ENCODE results near the gene FOXE3.
"Not testable (repeated sequence)": the region's sequence is repeated elsewhere in the genome, so short reads cannot be mapped to it uniquely, and the experiment has no call there.

FOXE3 gene

DNA sequence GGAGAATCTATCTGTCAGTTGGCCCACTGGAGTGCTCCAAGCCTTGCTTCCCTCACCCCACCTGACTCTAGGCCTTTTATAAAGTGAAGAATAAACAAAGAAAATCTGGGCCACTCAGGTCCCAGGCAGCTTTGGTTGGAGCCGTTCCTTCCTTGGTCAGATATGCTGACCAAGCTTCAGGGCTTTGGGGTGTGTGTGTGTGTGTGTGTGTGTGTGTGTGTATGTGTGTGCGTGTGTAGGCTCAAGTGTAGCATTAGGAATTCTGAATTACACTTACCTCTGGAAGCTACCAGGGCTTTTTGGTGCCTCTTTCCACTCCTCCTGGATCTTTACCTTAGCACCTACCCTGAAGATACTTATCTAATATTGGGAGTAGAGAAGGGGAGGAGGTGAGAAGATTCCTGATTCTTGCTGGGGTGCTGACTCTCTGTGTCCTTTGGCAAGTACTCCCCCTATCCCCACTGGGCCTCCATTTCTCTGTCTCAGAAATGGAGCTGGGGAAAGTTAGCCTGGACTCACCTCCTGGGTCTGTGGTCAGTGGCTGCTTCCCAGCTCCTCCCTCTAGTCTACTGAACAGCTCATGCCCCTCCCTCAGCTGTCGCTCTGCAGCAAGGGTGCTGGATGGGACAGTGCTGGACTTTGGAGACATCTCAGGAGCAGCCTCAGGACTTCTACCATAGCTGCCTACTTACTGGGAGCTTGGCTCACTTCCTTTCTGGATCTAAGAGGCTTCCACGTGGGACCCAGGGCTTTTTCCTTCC is 32.6 kb downstream of the FOXE3 start:
- Mint-ChIP-seq H3K4me1 (peaks cover 12% of the 10 kb centered on the region), H3K27ac (no peak overlapping the region), H3K4me3 (no peak overlapping the region), H3K36me3 (no peaks in the 10 kb centered on the region), H3K9me3 (no peaks in the 10 kb centered on the region), H3K27me3 (peaks cover 64% of the 10 kb centered on the region)

GRCh38 chr1:47449822-47450552 is 33.9 kb downstream of the FOXE3 start:
- Mint-ChIP-seq H3K27me3 (peaks cover 63% of the 10 kb centered on the region), H3K36me3 (no peaks in the 10 kb centered on the region), H3K9me3 (no peaks in the 10 kb centered on the region), H3K4me1 (peaks cover 4% of the 10 kb centered on the region), H3K4me3 (no peak overlapping the region), H3K27ac (no peak overlapping the region)

DNA sequence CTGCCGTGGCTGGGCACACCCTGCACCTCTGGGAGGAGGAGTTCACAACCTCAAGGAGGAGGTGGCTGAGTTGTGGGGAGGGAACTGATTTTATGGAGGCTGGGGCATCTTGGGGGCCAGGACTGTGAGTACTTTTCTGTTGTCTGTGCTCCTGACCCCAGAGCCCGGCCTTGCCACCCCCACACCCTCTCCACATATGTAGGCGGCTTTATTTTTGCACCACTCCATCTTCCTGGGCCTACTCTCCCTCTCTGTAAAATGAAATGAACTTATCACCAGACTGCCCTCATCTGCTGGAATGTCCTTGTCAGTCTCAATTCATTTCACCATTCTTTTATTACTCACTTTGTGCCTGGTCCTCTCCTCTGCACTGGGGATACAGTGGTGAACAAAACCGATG is 34.5 kb downstream of the FOXE3 start:
- Mint-ChIP-seq H3K27ac (no peak overlapping the region), H3K4me1 (no peaks in the 10 kb centered on the region), H3K27me3 (peaks cover 63% of the 10 kb centered on the region), H3K4me3 (no peak overlapping the region), H3K9me3 (no peaks in the 10 kb centered on the region), H3K36me3 (no peaks in the 10 kb centered on the region)

DNA sequence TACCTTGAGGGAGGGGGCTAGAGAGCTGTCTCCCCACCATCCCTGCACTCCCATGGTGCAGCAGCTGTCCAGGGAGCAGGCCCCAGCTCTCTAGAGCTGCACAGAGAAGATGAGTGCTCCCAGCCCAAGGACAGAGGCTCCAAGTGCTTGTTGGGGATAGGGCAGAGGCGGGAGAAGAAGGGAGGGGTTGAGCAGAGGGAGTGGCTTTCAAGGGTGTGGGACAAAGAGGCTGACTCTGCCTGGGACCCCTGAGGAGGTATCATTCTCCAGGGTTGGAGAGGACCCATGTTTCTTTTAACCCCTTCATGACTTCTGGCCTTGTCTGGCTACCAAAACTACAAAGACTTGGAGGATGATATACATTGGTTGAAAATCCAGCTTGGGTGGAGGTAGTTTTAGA is 36.3 kb downstream of the FOXE3 start:
- Mint-ChIP-seq H3K9me3 (no peaks in the 10 kb centered on the region), H3K27ac (no peak overlapping the region), H3K36me3 (no peaks in the 10 kb centered on the region), H3K27me3 (peaks cover 51% of the 10 kb centered on the region), H3K4me3 (no peak overlapping the region), H3K4me1 (no peaks in the 10 kb centered on the region)

- H3K27ac Mint-ChIP-seq, H3K9me3 Mint-ChIP-seq, H3K36me3 Mint-ChIP-seq, H3K4me1 Mint-ChIP-seq, H3K4me3 Mint-ChIP-seq: not testable (repeated sequence)
- peaks cover 46% of the 10 kb centered on the region for H3K27me3 Mint-ChIP-seq
These were observed 37.8 kb downstream of the FOXE3 start for GRCh38 chr1:47453910-47454309.

DNA sequence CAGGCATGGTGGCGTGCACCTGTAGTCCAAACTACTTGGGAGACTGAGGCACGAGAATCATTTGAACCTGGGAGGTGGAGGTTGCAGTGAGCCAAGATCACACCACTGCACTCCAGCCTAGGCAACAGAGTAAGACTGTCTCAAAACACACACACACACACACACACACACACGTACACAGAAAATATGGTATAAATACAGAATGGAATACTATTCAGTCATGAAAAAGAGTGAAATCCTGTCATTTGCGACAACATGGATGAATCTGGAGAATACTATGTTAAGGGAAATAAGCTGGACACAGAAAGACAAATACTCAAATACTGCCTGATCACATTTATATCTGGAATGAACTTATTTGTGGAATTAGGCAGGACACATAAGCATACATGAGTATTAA is 40.2 kb downstream of the FOXE3 start:
- Mint-ChIP-seq H3K27ac (no peak overlapping the region), H3K4me1 (no peaks in the 10 kb centered on the region), H3K36me3 (no peaks in the 10 kb centered on the region), H3K9me3 (no peaks in the 10 kb centered on the region), H3K4me3 (no peak overlapping the region), H3K27me3 (peaks cover 47% of the 10 kb centered on the region)

- peaks cover 52% of the 10 kb centered on the region for H3K27me3 Mint-ChIP-seq
- not testable (repeated sequence) for H3K4me1 Mint-ChIP-seq, H3K27ac Mint-ChIP-seq, H3K4me3 Mint-ChIP-seq, H3K36me3 Mint-ChIP-seq, H3K9me3 Mint-ChIP-seq
These were observed 41.5 kb downstream of the FOXE3 start for GRCh38 chr1:47457547-47457946.

DNA sequence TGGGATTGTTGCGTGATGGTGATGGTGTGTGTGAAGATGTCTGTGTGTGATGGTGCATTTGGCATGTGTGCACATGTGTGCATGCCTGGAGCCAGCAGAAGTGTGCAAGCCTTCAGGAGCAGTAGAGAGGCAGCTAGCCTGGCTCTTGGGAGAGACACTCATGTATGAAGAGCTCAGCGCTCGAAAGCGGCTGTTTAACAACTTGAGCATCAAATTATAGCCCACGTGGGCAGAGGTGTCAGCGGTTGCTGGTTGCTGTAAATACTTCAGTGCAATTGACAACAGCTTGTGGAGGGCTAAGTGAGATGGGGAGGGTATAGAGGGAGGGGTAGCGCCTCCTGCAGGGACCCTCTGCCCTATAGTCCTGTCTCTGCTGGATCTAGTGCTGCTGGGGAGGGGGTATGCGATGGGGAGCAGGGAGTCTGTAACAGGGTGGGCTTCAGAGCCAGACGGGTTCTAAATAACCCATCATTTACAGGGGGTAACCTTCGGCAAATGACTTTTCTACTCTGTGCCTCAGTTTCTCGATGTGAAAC is 43.2 kb downstream of the FOXE3 start:
- Mint-ChIP-seq H3K4me1 (no peaks in the 10 kb centered on the region), H3K36me3 (no peaks in the 10 kb centered on the region), H3K9me3 (no peaks in the 10 kb centered on the region), H3K4me3 (no peak overlapping the region), H3K27me3 (peaks cover 55% of the 10 kb centered on the region), H3K27ac (no peak overlapping the region)

DNA sequence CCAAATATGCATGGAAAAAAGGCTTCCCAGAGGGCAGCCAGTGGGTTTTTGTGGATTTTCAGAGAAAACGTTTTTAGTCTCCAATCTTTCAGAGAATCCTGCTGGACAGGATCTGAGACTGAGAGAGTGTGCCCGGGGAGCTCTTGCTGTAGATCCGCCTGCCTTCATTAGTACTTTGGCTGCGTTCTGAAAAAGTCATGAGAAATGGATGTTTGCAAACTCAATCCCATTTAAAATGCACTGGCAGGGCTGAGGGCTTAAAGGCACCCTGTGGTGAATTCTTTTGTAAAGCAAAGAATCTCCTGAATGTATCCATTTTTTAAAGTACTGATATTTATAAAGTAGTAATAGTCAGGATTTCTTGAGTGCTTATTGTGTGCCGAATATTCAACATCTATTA is 44.0 kb downstream of the FOXE3 start:
- Mint-ChIP-seq H3K4me3 (no peak overlapping the region), H3K9me3 (no peaks in the 10 kb centered on the region), H3K4me1 (no peaks in the 10 kb centered on the region), H3K27ac (no peak overlapping the region), H3K27me3 (peaks cover 53% of the 10 kb centered on the region), H3K36me3 (no peaks in the 10 kb centered on the region)

- H3K36me3 Mint-ChIP-seq, result no peaks in the 10 kb centered on the region
- H3K27me3 Mint-ChIP-seq, result peaks cover 50% of the 10 kb centered on the region
- no peaks in the 10 kb centered on the region for H3K9me3 Mint-ChIP-seq
- no peaks in the 10 kb centered on the region for H3K4me1 Mint-ChIP-seq
- H3K4me3 Mint-ChIP-seq, result no peak overlapping the region
- no peak overlapping the region for H3K27ac Mint-ChIP-seq
These were observed 44.4 kb downstream of the FOXE3 start for GRCh38 chr1:47460456-47460855.

GRCh38 chr1:47465605-47466004 is 49.5 kb downstream of the FOXE3 start:
- H3K4me1 Mint-ChIP-seq, result no peaks in the 10 kb centered on the region
- H3K9me3 Mint-ChIP-seq, result no peaks in the 10 kb centered on the region
- H3K36me3 Mint-ChIP-seq, result no peaks in the 10 kb centered on the region
- no peak overlapping the region for H3K27ac Mint-ChIP-seq
- H3K4me3 Mint-ChIP-seq, result no peak overlapping the region
- H3K27me3 Mint-ChIP-seq, result peaks cover 35% of the 10 kb centered on the region

Measured in activated naive CD4-positive, alpha-beta T cell treated with anti-CD3 and anti-CD28 coated beads, Interleukin-2, amount 50 U/mL, for 24 hours (primary cell).